Left renal cortex interstitium (tissue), 4 donors: ENCODE results near the gene DNAJC13. TPM values are rescaled to one million over a fixed set of nuclear protein-coding genes. Genes with fewer than 3 reads are reported as not detected.

Source experiments
- DNase-seq, 4 donors: peaks; one replicate each; pipeline ENCODE4 v3.0.0-alpha.2; 2013; ENCODE audit warnings: low read depth in 4 of 4, low spot score in 2 of 4, missing footprints in 1 of 4
- polyA plus RNA-seq, 4 donors: library from polyadenylated mRNA; unstranded; fragments of 120-200 nt; gene quantifications; one replicate each; pipeline ENCODE4 v1.2.1, GENCODE V29; 2013; ENCODE audit not compliant: insufficient read length in 4 of 4

The DNAJC13 gene
- polyA plus RNA-seq, 4 donors, result 41.7 to 61.0 (median 49.1) TPM

DNA sequence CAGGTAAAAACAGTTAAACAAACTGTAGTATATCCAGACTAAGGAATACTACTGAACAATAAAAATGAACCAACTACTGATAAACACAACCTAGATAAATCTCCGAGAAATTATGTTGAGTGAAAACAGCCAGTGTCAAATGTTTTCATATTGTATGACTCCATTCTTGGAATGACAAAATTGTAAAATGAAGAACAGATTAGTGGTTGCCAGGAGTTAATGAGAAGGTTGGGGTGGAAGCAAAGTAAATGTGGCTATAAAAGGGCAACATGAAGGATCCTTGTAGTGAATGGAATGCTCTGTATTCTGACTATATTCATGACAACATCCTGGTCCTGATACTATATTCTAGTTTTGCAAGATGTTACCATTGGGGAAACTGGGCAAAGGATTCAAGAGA is 152.3 kb downstream of the DNAJC13 start:
- DNase-seq, result no peak

DNA sequence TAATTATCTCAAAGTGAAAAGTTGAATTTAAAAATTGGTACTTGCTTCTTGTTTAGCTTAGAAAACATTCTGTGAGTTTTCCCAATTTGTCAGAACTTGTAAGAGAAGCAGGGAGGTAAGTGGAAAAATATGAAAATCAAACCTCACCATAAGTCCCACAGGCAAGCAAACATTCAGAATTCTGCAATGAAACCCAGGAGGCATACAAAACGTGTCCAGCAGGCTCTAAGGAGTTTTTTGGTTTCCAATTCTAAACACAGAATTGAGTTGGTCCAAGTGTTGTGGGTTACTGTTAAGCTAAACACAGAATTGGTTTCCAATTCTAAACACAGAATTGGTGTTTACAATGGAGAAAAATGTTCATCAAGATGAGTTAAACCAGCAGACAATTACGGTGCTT is 152.7 kb downstream of the DNAJC13 start:
- DNase-seq, result no peak

DNA sequence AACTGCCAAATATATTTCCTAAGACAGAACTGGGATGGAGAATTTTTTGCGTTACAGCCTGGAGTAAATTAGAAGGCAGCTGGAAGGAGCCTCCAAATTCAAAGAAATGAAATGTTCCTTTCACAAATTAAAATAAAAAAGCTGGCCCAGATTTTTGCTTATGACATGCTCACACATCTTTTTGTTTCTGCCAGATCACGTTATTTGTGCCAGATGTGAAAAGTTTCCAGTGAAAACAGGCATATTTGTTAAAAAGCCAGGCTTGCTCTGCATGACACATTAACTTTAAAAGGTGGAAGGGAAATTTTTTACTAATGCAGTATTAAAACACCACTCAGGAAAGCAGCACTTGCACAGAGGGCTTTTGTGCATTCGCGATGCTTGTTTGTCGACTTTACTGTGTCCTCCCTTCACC is 156.5 kb downstream of the DNAJC13 start:
- DNase-seq, result no peak

DNA sequence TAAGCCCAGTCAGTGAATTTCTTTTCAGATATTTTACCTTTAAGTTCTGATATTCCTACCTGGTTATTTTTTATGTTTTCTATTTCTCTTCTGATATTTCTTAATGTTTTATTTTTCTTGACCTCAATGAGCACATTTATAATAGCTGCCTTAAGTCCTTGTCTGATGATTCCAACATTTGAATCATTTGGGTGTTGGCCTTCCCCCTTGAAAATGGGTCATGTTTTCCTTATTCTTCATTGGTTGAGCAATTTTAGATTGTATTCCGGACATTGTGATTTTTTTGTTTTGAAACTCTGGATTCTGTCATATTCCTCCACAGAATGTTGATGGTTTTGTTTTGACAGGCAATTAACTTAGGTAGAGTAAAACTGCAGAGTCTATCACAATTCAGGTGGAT is 170.1 kb downstream of the DNAJC13 start:
- DNase-seq, result no peak

Other genes with a start within 250 kb of the DNAJC13 start
- gene ACP3, start 100.1 kb upstream of the DNAJC13 start, polyA plus RNA-seq, result 10 to 100 TPM; 59.5 to 84.0 (median 70.8) TPM
- 1 to 10 TPM; 1.7 to 3.7 (median 2.3) TPM for gene ACKR4, start 179.8 kb downstream of the DNAJC13 start, polyA plus RNA-seq
- 10 to 100 TPM; 23.3 to 54.2 (median 37.6) TPM for gene ACAD11, start 242.3 kb downstream of the DNAJC13 start, polyA plus RNA-seq
- gene UBA5, start 242.8 kb downstream of the DNAJC13 start, polyA plus RNA-seq, result 10 to 100 TPM; 59.4 to 80.4 (median 60.6) TPM